CD4-positive, CD25-positive, alpha-beta regulatory T cell (primary cell): Measurements from ENCODE around the gene OR2AK2. TPM values are rescaled to one million over a fixed set of nuclear protein-coding genes. Genes with fewer than 3 reads are reported as not detected.

ENCODE experiments used
- polyA plus RNA-seq, 4 donors: library from polyadenylated mRNA; unstranded; fragments of 300-500 nt; fragmentation: Illumina TruSeq; gene quantifications; one replicate each; pipeline ENCODE4 v1.2.3, GENCODE V29; 2021
- total RNA-seq: library from RNA; stranded (reverse); gene quantifications from one replicate; pipeline ENCODE4 v1.2.3, GENCODE V29; 2022

Gene OR2AK2
- total and polyA plus RNA-seq, 5 donors from 2014 or later: not detected

Other genes with a start within 250 kb of the OR2AK2 start
- gene OR6F1, start 248.6 kb upstream of the OR2AK2 start, total RNA-seq: not detected
- not detected for gene OR6F1, start 248.6 kb upstream of the OR2AK2 start, polyA plus RNA-seq
- not detected for gene OR14K1, start 226.6 kb upstream of the OR2AK2 start, total RNA-seq
- gene OR14K1, start 226.6 kb upstream of the OR2AK2 start, polyA plus RNA-seq: not detected
- gene OR14A2, start 217.1 kb upstream of the OR2AK2 start, total RNA-seq: not detected
- not detected for gene OR14A2, start 217.1 kb upstream of the OR2AK2 start, polyA plus RNA-seq
- not detected for gene OR1C1, start 204.7 kb upstream of the OR2AK2 start, total RNA-seq
- gene OR1C1, start 204.7 kb upstream of the OR2AK2 start, polyA plus RNA-seq: not detected
- not detected for gene OR14A16, start 141.1 kb upstream of the OR2AK2 start, total RNA-seq
- not detected for gene OR14A16, start 141.1 kb upstream of the OR2AK2 start, polyA plus RNA-seq
- gene OR11L1, start 123.3 kb upstream of the OR2AK2 start, total RNA-seq: not detected
- not detected for gene OR11L1, start 123.3 kb upstream of the OR2AK2 start, polyA plus RNA-seq
- gene TRIM58, start 108.0 kb upstream of the OR2AK2 start, total RNA-seq: 2.9 TPM
- under 1 TPM in 1 of 4 donors, not detected in 3; 0.17 TPM for gene TRIM58, start 108.0 kb upstream of the OR2AK2 start, polyA plus RNA-seq
- not detected for gene OR2W3, start 69.6 kb upstream of the OR2AK2 start, total RNA-seq
- gene OR2W3, start 69.6 kb upstream of the OR2AK2 start, polyA plus RNA-seq: not detected
- gene OR2T8, start 45.0 kb upstream of the OR2AK2 start, total RNA-seq: not detected
- gene OR2T8, start 45.0 kb upstream of the OR2AK2 start, polyA plus RNA-seq: not detected
- not detected for gene OR2AJ1, start 40.3 kb upstream of the OR2AK2 start, total RNA-seq
- not detected for gene OR2AJ1, start 40.3 kb upstream of the OR2AK2 start, polyA plus RNA-seq
- 0.42 TPM for gene OR2L8, start 16.4 kb upstream of the OR2AK2 start, total RNA-seq
- gene OR2L8, start 16.4 kb upstream of the OR2AK2 start, polyA plus RNA-seq: not detected
- gene OR2L5, start 48.4 kb downstream of the OR2AK2 start, total RNA-seq: not detected
- gene OR2L5, start 48.4 kb downstream of the OR2AK2 start, polyA plus RNA-seq: not detected
- 0.35 TPM for gene OR2L2, start 64.8 kb downstream of the OR2AK2 start, total RNA-seq
- under 1 TPM in 1 of 4 donors, not detected in 3; 0.49 TPM for gene OR2L2, start 64.8 kb downstream of the OR2AK2 start, polyA plus RNA-seq
- not detected for gene OR2L3, start 81.6 kb downstream of the OR2AK2 start, total RNA-seq
- gene OR2L3, start 81.6 kb downstream of the OR2AK2 start, polyA plus RNA-seq: not detected
- not detected for gene OR2L13, start 130.0 kb downstream of the OR2AK2 start, total RNA-seq
- gene OR2L13, start 130.0 kb downstream of the OR2AK2 start, polyA plus RNA-seq: not detected
- gene OR2M5, start 179.9 kb downstream of the OR2AK2 start, total RNA-seq: not detected
- gene OR2M5, start 179.9 kb downstream of the OR2AK2 start, polyA plus RNA-seq: not detected
- not detected for gene OR2M2, start 209.6 kb downstream of the OR2AK2 start, total RNA-seq
- not detected for gene OR2M2, start 209.6 kb downstream of the OR2AK2 start, polyA plus RNA-seq
- gene OR2M3, start 232.0 kb downstream of the OR2AK2 start, total RNA-seq: not detected
- not detected for gene OR2M3, start 232.0 kb downstream of the OR2AK2 start, polyA plus RNA-seq